ENCODE data around the gene NIPA2. TPM values are rescaled to one million over a fixed set of nuclear protein-coding genes. Genes with fewer than 3 reads are reported as not detected.

Gene NIPA2
- total RNA-seq, 2 experiments from 2014 or later = 113 to 115 TPM

DNA sequence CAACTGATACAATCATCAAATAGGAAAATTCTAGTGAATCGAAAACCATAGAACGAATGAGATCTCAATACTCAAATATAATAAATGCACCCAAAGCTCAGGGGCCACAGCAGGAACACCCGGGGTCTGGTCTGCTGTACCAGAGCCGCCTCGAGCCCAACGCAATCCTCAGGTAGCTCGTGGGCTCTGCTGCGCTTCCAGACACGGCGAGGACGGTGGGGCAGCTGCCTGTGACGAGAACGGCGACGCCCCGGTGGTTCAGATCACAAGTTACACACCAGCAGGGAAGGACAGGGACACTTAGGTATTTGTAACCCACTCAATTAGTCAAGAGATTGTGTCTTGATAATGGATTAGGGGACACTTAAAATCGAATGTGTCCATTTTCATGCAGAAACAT, 54.6 kb downstream of the NIPA2 start:
- ChIA-PET POLR2A (no interaction called here), CTCF (no interaction called here)

DNA sequence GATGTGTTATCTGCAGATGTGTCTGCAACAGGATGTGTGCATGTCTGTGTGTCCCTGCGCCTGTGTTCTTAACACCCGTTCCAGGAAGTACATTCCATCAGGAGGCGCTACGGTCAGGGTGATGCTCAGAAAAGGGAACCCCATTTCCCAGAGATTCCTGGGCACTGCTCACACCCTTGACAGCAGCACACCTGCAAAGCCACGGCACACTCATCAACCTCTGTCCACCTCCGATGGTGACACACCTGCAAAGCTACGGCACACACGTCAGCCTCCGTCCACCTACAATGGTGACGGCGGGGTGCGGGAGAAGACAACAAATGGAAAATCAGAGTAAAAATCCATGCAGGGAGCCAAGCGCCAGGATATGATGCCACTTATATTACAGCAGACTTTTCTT, 55.4 kb downstream of the NIPA2 start:
- ChIA-PET CTCF (no interaction called here), POLR2A (no interaction called here)

DNA sequence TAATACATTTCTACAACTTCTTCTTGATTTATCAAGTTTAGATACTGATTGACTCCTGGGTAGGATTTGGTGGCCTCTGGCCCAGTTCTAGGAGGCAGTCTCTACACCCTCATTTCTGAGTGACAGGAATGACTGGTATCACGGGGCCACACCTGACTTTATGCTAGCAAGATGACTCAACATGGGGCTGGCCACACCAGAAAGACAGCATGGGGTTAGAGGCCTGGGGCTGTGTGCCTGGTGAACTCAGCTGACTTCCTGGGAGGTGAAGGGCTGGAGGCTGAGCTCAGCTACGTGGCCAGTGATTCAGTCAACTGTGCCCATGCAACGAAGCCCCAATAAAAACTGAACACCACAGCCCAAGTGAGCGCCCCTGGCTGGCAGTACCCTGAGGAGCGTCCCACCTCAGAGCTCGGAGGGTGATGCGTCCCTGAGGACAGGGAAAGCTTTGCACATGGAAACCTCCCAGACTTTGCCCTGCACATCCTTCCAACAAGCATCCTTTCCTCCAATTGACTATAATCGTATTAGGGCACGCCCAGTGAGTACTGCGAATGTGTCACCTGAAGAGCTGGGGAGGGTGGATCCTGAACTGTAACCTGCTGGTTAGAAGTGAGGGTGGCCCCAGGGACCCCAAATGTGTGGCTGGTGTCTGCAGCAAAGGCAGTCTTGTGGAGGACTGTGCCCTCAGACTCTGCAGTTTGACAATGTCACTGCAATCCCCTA, 57.2 kb downstream of the NIPA2 start:
- ChIA-PET CTCF (no interaction called here), POLR2A (no interaction called here)

DNA sequence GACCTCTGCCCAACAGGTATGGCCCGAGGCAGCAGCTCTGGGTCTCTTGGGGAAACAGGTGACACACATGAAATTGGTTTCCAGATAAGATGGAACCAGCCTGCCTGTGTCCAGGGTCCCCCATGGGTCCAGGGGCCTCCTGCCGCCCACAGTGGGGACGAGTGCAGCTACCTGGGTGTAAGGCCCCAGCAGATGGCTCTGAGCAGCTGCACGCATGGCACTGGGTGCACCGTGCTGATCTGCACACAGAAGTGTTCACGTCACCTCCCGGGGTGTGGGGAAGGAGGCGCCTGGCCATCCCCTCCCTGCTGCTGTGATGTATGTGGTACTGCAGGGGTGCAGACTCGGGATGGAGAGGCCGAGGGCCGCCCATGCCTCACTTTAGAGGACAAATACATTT, 63.6 kb downstream of the NIPA2 start:
- ChIA-PET POLR2A (no interaction called here), CTCF (no interaction called here)

DNA sequence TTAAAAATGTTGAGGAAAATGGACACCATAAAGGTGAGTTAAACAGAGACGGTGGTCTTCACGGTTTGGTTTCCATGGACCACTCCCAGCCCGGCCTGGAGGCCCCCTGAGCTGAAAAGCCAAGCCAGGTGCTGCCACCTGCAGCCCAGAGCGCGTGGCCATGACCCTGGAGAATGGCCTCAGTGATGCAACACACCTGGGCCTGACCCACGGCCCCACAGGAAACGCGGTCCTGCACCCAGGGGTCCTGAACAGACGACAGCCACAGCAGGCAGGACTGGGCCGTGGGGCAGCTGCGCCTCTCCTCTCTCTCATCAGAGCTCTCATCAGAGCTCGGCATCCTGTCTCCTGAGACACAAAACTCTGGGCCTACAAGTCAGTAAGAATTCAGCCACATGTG, 64.1 kb downstream of the NIPA2 start:
- ChIA-PET POLR2A (no interaction called here), CTCF (no interaction called here)

DNA sequence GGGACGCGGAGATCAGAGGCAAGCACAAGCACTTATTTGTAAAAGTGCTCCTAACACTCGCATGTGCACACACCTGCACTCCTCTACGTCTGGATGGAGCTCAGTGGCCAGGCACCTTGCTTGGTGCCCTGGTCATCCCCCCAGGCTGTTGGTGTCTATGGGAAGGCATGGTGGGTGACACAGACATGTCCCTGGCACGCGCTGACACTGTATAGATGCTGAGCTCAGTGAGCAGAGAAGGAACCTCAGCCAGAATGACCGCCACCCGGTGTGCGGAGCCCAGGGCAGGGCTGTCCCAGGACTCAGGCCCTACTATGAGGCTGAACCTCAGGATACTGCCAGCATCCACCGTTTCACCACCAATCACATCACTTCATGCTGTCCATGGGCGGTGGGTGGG, 64.5 kb downstream of the NIPA2 start:
- ChIA-PET POLR2A (no interaction called here), CTCF (no interaction called here)

DNA sequence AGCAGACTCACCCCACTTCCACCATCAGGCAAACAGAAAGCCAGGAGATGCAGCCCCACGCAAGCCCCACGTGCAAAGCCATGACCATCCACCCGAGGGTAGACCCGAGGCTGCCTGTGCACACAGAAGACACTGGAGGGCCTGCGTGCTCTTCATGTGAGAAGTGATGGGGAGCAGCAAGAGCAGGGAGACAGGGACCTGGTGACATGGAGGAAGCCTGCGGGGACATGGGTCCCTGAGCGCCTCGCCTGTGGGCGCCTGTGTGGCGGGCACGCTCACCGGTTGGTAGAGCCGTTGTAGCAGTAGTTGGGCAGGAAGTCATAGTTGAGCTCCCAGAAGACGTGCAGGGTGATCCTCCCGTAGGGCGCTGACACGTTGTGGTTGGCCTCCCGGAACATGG, 65.0 kb downstream of the NIPA2 start:
- POLR2A ChIA-PET = no interaction called here
- CTCF ChIA-PET = no interaction called here

DNA sequence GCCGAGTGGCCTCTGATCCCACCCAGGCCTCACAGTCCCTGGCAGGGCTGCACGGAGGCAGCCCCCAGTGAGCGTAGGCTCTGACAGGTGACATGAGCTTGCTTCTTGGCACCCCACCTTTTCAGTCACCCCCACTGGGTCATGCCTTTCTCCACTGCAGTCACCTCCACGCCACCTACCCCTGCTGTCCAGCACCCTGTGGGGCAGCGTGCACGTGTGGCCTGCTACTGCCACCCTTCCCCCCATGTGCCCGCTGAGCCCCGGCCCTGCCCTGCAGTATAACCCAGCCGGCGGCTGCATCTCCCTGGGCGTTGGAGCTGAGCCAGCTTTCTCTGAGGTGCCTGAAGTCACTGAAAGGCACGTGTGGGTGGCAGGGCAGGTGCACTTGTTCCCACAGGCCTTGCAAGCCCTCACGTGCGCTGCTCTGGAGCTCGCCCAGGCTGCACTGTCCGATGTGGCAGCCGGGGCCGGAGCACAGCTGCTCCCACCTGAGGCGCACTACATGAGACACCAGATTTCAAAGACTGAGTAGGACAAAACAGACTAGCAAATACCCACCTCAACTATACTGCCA, 65.6 kb downstream of the NIPA2 start:
- ChIA-PET POLR2A (no interaction called here), CTCF (no interaction called here)

DNA sequence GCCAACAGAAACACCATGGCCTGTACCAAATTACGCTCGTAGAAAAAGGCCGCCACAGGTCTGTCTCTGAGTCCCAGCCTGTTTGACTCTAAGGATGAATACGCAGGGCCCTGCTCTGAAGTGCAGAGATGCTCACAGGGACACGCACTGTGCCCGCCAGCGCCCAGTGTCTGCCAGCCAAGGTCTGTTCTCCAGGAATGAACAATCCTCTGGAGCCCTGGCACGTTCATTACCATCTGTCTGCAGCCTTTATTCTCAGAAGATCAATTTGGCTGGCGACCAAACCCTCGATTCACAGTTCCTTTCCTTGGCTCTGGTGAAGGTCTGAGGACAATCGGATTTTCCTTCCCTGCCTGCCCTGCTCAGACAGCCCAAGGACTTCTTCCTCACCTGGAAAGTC, 66.3 kb downstream of the NIPA2 start:
- ChIA-PET CTCF (no interaction called here), POLR2A (no interaction called here)

DNA sequence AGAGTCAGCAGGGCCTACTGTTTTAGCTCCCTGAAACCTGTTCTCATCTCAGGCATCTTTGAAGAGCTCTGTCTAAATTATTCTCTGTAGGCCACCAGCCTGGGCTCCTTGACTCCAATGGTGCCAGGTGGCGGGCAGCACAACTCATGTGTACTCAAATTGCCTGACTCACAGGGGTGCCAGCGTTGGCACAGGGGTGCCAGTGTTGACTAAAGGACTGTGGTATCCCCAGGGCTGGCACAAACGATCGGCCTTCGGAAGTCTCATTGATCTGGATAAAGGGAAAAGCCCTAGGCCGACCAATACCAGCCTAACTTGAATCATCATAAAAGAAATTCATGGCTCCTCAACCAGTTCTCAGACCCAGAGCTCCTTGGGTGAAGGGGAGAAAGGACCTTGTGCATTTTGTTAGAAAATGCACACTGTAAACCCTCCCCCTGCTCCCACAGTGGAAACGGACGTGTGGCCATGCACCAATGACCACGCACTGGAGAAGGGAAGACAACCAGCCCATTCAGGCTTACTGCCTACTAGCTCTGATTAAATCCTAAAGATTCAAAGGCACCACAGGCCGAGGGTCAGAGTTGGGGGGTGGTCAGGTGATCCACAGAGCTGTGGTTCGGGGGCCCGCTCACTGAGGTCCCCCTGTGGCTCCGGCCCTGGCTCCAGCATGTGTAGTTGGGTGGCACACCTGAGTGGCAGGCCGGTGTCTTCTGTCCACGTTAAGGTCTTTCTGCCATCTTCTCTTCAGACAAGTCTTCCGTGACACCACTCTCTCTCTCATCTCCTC, 68.9 kb downstream of the NIPA2 start:
- ChIA-PET CTCF (no interaction called here), POLR2A (no interaction called here)

DNA sequence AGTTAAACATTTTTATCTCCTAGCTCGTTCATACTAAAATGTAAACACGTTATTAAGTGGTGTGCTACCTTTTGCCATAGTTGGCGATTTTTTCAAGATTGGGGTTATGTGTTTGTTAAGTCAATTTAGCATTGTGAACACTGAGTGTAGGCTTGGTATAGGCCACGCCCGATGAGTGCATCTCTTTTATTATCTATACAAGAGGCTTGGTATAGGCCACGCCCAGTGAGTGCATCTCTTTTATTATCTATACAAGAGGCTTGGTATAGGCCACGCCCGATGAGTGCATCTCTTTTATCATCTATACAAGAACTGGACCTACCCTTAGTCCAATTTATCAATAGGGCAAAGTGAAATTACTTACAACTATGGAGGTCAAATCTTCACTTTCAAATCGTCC, 70.4 kb downstream of the NIPA2 start:
- ChIA-PET POLR2A (no interaction called here), CTCF (no interaction called here)

DNA sequence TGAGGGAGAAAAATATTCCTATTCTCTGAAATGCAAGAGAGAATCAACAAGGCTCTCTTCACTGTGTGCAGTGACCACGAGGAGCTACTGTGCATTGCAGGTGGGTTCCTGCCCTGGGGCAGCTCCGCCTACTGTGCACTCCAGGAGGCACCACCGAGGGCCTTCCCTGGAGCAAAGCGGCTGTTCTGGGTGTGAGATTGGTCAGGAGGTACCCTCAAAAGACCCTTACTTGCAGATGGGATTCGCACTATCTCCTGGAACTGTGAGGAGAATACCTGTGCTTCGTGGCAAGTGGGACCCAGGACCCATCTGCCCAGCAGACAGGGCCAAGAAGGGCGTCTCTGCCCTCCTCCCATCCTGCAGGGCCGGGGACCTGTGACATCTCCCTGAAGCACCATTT, 72.8 kb downstream of the NIPA2 start:
- CTCF ChIA-PET = no interaction called here

DNA sequence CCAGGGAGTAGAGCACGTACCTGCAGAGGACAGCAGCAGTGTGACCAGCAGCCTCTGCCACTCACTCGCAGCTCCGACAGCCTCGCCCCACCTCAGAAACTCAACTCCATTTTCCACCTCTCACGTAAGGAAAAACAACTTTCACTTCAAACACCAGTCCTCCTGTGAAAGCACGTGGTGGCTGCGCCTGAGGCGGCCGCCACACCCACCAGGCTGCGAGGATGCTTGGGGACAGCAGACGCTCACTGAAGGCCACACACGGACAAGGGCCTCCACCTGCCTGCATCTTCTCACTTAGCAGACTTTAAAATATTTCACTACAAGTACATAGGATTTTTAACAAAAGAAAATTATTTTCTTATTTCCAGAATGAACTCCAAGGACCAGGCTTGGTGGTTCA, 73.8 kb downstream of the NIPA2 start:
- CTCF ChIA-PET = no interaction called here
- POLR2A ChIA-PET = no interaction called here

More for the DNA sequence above, 72.8 kb downstream of the NIPA2 start:
- POLR2A ChIA-PET = no interaction called here

DNA sequence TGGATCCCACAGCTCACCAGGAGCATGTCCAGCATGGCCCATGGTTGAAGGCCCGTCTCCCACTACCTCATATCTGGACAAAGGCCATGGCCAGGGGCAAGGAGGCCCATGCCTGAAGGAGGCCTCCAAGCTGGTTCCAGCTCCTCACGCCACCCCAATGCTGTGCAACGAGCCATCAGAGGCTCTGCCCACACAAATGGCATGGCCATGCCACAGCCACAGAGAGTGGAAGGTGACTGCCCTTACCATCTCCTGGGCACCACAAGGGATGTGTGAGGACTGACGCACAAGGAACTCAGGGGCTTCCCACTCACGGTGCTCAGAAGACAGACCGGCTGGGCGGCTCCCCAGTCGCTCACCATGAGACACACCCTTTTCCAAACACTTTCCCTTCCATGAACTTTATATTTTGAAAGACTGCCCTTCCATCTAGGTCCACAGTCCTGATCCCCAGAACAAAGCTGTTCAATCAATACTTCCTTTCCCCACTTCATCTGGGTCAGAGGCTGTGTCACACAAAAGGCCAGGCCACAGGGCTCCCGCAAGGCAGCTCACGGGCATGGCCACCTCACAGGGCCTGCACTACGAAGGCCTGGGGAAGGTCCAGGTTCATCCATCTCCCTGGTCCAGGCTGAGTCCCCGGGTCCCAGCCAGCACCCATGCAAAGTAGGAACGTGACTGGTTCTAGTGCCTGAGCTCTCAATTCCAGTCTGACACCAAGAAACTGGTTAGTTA, 75.3 kb downstream of the NIPA2 start:
- POLR2A ChIA-PET = no interaction called here
- CTCF ChIA-PET = no interaction called here

DNA sequence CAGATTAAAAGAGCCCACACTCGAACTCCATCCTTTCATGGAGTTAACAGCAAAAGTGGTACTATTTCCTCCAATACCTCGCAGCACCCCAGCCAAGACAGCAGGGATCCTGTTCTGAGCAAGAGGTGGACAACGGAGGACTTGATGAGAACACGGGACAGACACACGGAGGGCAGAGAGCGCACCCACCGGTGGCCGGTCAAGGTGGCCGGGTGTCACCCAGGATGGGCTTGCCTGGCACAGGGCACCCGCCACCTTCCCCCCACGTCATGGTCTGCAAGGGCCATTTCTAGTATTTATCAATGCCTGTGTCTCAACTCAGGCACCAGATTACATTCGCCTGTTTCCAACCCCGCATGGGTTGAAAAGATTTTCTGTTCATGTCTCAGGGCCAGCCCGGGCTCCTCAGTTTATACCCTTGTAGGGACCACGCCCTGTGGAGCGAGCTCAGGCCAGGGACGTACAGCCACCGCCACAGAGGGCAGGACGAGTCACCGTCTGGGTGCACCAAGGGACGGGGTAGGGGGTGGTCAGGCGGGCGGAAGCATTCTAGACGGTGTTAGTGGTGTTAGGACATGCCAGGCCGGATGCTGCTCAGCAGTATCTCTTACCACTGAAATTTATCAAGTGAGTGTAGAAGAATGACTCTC, 77.5 kb downstream of the NIPA2 start:
- POLR2A ChIA-PET = no interaction called here
- CTCF ChIA-PET = no interaction called here

DNA sequence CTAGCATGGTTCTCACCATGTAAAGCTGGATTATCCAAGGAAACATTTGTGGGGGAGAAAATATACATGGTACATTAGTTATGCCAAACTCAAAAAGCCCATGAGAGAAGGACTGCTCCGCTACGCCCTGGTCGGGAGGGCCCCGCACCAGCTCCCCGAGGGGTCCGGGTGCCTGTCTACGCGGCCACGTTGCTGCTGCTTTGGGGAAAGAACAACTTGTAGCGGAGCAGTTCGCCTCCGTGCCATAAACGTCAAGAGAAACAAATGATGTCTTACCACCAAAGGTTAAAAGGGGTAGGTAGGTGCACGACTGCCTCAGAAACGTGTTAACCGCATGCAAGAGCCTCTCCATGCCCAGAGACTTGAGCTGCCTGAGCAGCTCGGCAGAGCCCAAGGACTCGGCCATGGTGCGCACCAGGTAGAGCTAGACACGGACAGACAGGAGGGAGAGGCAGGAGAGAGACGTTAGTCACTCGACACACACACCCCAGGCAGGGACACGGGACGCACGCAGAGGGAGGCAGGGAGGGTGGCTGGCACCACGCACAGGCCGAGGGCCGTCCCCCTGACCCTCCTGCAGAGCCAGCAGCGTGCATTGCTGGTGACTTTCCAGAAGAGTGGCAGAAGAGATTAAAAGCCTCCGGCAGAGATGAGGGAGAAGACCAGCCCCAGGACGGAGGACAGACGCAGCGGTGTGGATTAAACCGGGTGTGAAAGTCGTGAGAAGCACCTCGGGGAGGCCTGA, 78.3 kb downstream of the NIPA2 start:
- ChIA-PET CTCF (no interaction called here), POLR2A (no interaction called here)

DNA sequence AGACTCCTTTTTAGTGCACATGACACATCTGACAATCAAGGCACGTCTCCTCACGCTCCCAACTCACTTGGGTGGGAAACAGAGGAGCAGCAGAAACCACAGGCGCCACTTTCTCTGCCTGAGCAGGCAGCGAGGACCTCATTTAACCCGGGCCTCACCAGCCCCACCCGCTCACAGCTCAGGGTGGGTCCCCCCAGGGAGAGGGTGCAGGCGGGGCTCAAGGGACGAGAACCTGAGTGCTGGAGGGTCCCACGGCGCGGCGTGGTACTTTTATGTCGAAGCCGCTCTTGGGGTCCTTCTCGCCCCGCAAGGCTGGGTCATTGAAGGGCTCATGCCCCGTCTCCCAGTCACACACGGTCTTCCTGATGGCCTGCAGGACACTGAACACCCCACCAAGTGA, 79.1 kb downstream of the NIPA2 start:
- CTCF ChIA-PET = no interaction called here
- POLR2A ChIA-PET = no interaction called here

All from activated CD8-positive, alpha-beta memory T cell treated with anti-CD3 and anti-CD28 coated beads for 36 hours (primary cell).